ENCODE data around the gene WDR35.

DNA sequence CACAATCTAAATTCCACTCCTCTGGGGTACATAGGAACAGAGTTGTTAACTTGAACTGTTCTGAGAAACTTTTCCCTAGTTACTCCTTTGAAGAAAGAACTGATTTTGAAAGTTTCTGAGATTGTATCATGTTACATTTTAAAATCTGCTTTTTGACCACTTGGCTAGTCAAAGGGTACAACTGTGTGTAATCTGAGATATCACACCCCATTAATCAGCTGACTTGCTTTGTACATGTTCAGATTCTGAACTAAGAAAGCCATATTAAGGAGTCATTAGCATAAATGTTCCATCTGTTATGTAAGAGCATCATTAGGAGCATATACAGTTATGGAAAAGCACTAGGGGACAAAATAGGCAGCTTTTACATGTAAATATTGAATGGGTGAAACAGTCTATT, 3.8 kb upstream of the WDR35 start:
- TF ChIP-seq MAFK (IDR thresholded peaks at IDR 0.05; ENCODE audit: low read depth, low read length) (no peak), CTCF (conservative IDR thresholded peaks at IDR 0.05; ENCODE audit: low read depth, low read length) (no peak)
